Brain microvascular endothelial cell (primary cell): Measurements from ENCODE around the gene TP53BP2.

ENCODE experiments used
- DNase-seq: peaks from one replicate; pipeline ENCODE4 v3.0.0-alpha.2; 2020
- H3K27ac ChIP-seq: fragments of 250-450 bp; sonication (Bioruptor Pico); 2 replicates; pipeline ENCODE4 v1.5.1; 2020; ENCODE audit warnings: mild to moderate bottlenecking, moderate library complexity
- H3K27me3 ChIP-seq: fragments of 250-450 bp; sonication (Bioruptor Pico); replicated peaks from 2 replicates; pipeline ENCODE4 v1.5.1; 2020; ENCODE audit warnings: mild to moderate bottlenecking
- H3K36me3 ChIP-seq: fragments of 250-450 bp; sonication (Bioruptor Pico); replicated peaks from 2 replicates; pipeline ENCODE4 v1.5.1; 2020; ENCODE audit warnings: mild to moderate bottlenecking
- H3K4me3 ChIP-seq: 2 replicates; pipeline ENCODE4 v1.5.1; 2011; ENCODE audit warnings: low read depth, mild to moderate bottlenecking, control low read depth, low read length, moderate library complexity
- CTCF ChIP-seq: IDR thresholded peaks from 2 replicates; pipeline ENCODE4 v1.5.1; 2011; ENCODE audit warnings: low read depth, mild to moderate bottlenecking, moderate library complexity, low read length, control low read depth, inconsistent platforms; ENCODE audit errors: missing control alignments
- in situ Hi-C: cut with HindIII; loops from 2 replicates; pipeline ENCODE4 v1.10.0; 2017; ENCODE audit warnings: low sequenced_read_pairs, low pct_ligation_motif_present

TP53BP2 gene

GRCh38 chr1:223733898-223734852 lies 111.6 kb downstream of the TP53BP2 start:
- in situ Hi-C loops = no loop called here
- DNase-seq = no peak
- TF ChIP-seq CTCF = no peak
- no peak overlapping the region for H3K4me3 ChIP-seq
- peaks cover 29% of the 10 kb centered on the region for H3K36me3 ChIP-seq
- no peaks in the 10 kb centered on the region for H3K27me3 ChIP-seq
- peak overlapping the region; percentile 82 for H3K27ac ChIP-seq

- peak overlapping the region; percentile 82 for H3K27ac ChIP-seq
- H3K36me3 ChIP-seq = peaks cover 29% of the 10 kb centered on the region
- no peaks in the 10 kb centered on the region for H3K27me3 ChIP-seq
- no peak overlapping the region for H3K4me3 ChIP-seq
- peak; percentile 47 for DNase-seq
- in situ Hi-C loops = no loop called here
- TF ChIP-seq CTCF = no peak
Measured at GRCh38 chr1:223732993-223733798, 112.6 kb downstream of the TP53BP2 start.

GRCh38 chr1:223731133-223731770 lies 114.5 kb downstream of the TP53BP2 start:
- H3K27ac ChIP-seq = peak overlapping the region; percentile 82
- peak; percentile 80 for DNase-seq
- H3K27me3 ChIP-seq = no peaks in the 10 kb centered on the region
- no peak overlapping the region for H3K4me3 ChIP-seq
- TF ChIP-seq CTCF = no peak
- H3K36me3 ChIP-seq = peaks cover 33% of the 10 kb centered on the region
- in situ Hi-C loops = no loop called here

GRCh38 chr1:223730479-223731132 lies 115.1 kb downstream of the TP53BP2 start:
- H3K27me3 ChIP-seq = no peaks in the 10 kb centered on the region
- no peak for TF ChIP-seq CTCF
- no peak overlapping the region for H3K4me3 ChIP-seq
- peaks cover 33% of the 10 kb centered on the region for H3K36me3 ChIP-seq
- H3K27ac ChIP-seq = peak overlapping the region; percentile 82
- in situ Hi-C loops = no loop called here
- no peak for DNase-seq

GRCh38 chr1:223729906-223730305 lies 115.8 kb downstream of the TP53BP2 start:
- Histone ChIP-seq H3K27me3 (no peaks in the 10 kb centered on the region), H3K27ac (peak overlapping the region; percentile 82), H3K36me3 (peaks cover 38% of the 10 kb centered on the region), H3K4me3 (no peak overlapping the region)
- in situ Hi-C loops = no loop called here
- no peak for TF ChIP-seq CTCF
- DNase-seq = no peak
